Loucy (cell line): Measurements from ENCODE around the gene PAM16.
A peak's percentile ranks its signal among the peaks of the same experiment; 100 is the strongest.

Experiments
- H2AFZ ChIP-seq: fragments of 200-600 bp; sonication (generic); 2 replicates; pipeline ENCODE4 v1.6.0; 2016; ENCODE audit warnings: antibody characterized with exemption, mild to moderate bottlenecking, low read length, moderate library complexity
- H3F3A ChIP-seq: fragments of 200-600 bp; 2 replicates; pipeline ENCODE4 v1.6.0; 2016; ENCODE audit warnings: antibody characterized with exemption, low read depth, mild to moderate bottlenecking
- H3K27me3 ChIP-seq: fragments of 200-600 bp; sonication (generic); 2 replicates; pipeline ENCODE4 v1.6.1; 2014; ENCODE audit warnings: low read length, mild to moderate bottlenecking; ENCODE audit not compliant: insufficient read depth, poor library complexity, severe bottlenecking
- H3K36me3 ChIP-seq: fragments of 200-600 bp; sonication (generic); 2 replicates; pipeline ENCODE4 v1.6.1; 2016; ENCODE audit warnings: low read length; ENCODE audit not compliant: insufficient read depth
- H3K4me1 ChIP-seq: fragments of 200-600 bp; sonication (generic); 2 replicates; pipeline ENCODE4 v1.5.1; 2014; ENCODE audit warnings: low read length, mild to moderate bottlenecking; ENCODE audit not compliant: insufficient read depth, poor library complexity, severe bottlenecking
- H3K4me2 ChIP-seq: fragments of 200-600 bp; sonication (generic); 2 replicates; pipeline ENCODE4 v1.6.0; 2014; ENCODE audit warnings: antibody characterized with exemption, low read length, low read depth, mild to moderate bottlenecking; ENCODE audit not compliant: poor library complexity, severe bottlenecking
- H3K4me3 ChIP-seq: fragments of 200-600 bp; sonication (generic); 2 replicates; pipeline ENCODE4 v1.5.1; 2014; ENCODE audit warnings: low read length, mild to moderate bottlenecking, mixed read lengths; ENCODE audit not compliant: poor library complexity, severe bottlenecking
- H3K79me2 ChIP-seq: fragments of 200-600 bp; sonication (generic); 2 replicates; pipeline ENCODE4 v1.6.1; 2014; ENCODE audit warnings: low read length; ENCODE audit not compliant: insufficient read depth
- H3K9ac ChIP-seq: fragments of 200-600 bp; sonication (generic); 2 replicates; pipeline ENCODE4 v1.6.0; 2014; ENCODE audit warnings: mild to moderate bottlenecking, low read depth, low read length, moderate library complexity; ENCODE audit not compliant: poor library complexity, severe bottlenecking
- H3K9me2 ChIP-seq: fragments of 200-600 bp; sonication (generic); replicated peaks from 2 replicates; pipeline ENCODE4 v1.6.1; 2016; ENCODE audit warnings: low read depth, low read length, mixed read lengths
- H3K9me3 ChIP-seq: fragments of 200-600 bp; sonication (generic); 2 replicates; pipeline ENCODE4 v1.6.1; 2014; ENCODE audit warnings: mild to moderate bottlenecking, antibody characterized with exemption, low read length, low read depth; ENCODE audit not compliant: insufficient read depth
- H4K20me1 ChIP-seq: fragments of 200-600 bp; sonication (generic); 2 replicates; pipeline ENCODE4 v1.6.0; 2014; ENCODE audit warnings: antibody characterized with exemption, low read length, mild to moderate bottlenecking; ENCODE audit not compliant: insufficient read depth, poor library complexity, severe bottlenecking
- EZH2phosphoT487 ChIP-seq: fragments of 200-600 bp; IDR thresholded peaks from 2 replicates; pipeline ENCODE4 v1.6.1; 2018; ENCODE audit warnings: antibody characterized with exemption, mild to moderate bottlenecking, moderate library complexity, borderline replicate concordance
- TF ChIP-seq, protein P1 (sequence below): fragments of 200-600 bp; sonication (generic); conservative IDR thresholded peaks from 2 replicates; pipeline ENCODE4 v1.5.1; 2014; ENCODE audit warnings: mild to moderate bottlenecking, antibody characterized with exemption, low read length

PAM16 gene

DNA sequence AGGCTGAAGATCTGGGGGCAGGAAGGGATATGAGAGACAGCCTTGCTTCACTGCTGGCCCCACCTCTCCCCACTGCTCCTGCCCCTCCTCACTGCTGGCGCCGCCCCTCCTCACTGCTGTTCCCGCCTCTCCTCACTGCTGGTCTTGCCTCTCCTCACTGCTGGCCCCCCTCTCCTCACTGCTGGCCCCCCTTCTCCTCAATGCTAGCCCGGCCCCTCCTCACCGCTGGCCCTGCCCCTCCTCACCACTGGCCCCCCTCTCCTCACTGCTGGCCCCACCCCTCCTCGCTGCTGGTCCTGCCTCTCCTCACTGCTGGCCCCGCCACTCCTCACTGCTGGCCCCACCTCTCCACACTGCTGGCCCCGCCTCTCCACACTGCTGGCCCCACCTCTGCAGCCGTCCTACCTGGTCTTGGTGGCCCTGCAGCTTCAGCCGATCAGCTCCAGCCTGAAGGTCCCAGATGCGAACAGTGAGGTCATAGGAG is 9.5 kb upstream of the PAM16 start:
- Histone ChIP-seq H3K4me2 (no peak overlapping the region), H3K4me1 (no peaks in the 10 kb centered on the region), H3F3A (no peaks in the 10 kb centered on the region), H3K27me3 (no peaks in the 10 kb centered on the region), H4K20me1 (no peaks in the 10 kb centered on the region), H3K36me3 (peaks cover 8% of the 10 kb centered on the region; the same call in 1 of the 2 replicates), H3K79me2 (no peaks in the 10 kb centered on the region), H3K9me2 (no peaks in the 10 kb centered on the region), H3K9me3 (no peaks in the 10 kb centered on the region), H2AFZ (no peak overlapping the region), H3K9ac (no peak overlapping the region), H3K4me3 (no peak overlapping the region)
- TF ChIP-seq, protein P1, sequence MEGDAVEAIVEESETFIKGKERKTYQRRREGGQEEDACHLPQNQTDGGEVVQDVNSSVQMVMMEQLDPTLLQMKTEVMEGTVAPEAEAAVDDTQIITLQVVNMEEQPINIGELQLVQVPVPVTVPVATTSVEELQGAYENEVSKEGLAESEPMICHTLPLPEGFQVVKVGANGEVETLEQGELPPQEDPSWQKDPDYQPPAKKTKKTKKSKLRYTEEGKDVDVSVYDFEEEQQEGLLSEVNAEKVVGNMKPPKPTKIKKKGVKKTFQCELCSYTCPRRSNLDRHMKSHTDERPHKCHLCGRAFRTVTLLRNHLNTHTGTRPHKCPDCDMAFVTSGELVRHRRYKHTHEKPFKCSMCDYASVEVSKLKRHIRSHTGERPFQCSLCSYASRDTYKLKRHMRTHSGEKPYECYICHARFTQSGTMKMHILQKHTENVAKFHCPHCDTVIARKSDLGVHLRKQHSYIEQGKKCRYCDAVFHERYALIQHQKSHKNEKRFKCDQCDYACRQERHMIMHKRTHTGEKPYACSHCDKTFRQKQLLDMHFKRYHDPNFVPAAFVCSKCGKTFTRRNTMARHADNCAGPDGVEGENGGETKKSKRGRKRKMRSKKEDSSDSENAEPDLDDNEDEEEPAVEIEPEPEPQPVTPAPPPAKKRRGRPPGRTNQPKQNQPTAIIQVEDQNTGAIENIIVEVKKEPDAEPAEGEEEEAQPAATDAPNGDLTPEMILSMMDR: no peak
- TF ChIP-seq EZH2phosphoT487: no peak

DNA sequence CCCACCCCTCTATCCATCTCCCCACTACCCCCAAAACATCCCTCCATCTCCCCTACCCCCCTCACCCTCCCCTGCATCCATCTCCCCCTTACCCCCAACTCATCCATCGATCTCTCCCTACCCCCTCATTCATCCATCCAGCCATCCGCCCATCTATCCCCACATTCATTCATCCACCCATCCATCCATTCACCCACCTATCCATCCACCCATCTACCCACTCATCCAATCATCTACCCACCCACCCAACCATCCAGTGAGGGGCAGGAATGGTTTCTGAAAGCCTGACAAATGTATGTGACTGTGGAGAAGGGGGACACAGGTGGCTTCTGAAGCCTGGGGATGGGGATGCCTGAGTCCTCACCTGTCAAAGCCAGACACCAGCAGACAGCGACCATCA is 8.8 kb upstream of the PAM16 start:
- no peak overlapping the region for H3K4me3 ChIP-seq
- no peaks in the 10 kb centered on the region for H3K79me2 ChIP-seq
- peaks cover 6% of the 10 kb centered on the region; the same call in 1 of the 2 replicates for H3K36me3 ChIP-seq
- no peaks in the 10 kb centered on the region for H3K27me3 ChIP-seq
- H3K9ac ChIP-seq: no peak overlapping the region
- H2AFZ ChIP-seq: no peak overlapping the region
- no peaks in the 10 kb centered on the region for H3K4me1 ChIP-seq
- no peaks in the 10 kb centered on the region for H3K9me3 ChIP-seq
- H4K20me1 ChIP-seq: no peaks in the 10 kb centered on the region
- no peaks in the 10 kb centered on the region for H3K9me2 ChIP-seq
- H3K4me2 ChIP-seq: no peak overlapping the region
- H3F3A ChIP-seq: no peaks in the 10 kb centered on the region
- TF ChIP-seq EZH2phosphoT487: no peak
- TF ChIP-seq, protein P1: no peak

DNA sequence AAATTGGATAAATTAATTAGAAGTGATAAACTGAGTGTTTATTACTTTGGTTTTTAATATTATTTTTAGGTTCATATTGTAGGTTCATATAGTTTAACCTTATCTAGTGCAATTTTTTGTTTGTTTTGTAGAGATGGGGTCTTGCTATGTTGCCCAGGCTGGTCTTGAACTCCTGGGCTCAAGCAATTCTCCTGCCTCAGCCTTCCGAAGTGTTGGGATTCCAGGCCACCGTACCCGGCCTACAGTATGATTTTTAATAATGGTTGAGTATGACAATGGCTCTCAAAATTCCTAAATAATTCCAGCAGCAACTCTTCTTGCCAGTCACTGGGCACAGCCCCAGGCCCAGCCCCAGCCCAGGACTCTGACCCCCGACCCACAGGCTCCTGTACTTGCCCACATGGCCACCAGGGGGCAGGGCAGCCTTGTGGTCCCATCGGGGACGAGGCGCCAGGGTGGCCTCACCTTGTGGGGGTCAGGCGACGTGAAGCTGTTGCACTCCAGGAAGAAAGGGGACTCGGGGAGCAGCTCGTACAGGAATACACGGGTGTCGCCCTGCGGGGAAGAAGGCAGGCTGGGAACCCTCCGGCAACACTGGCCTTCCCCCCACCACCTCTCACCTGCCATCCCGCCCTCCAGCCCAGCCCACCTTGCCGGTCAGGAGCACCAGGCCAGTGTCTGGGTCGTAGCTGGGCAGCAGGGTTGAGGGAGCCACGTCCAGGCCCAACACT is 7.9 kb upstream of the PAM16 start:
- no peaks in the 10 kb centered on the region for H3K27me3 ChIP-seq
- no peak overlapping the region for H3K4me3 ChIP-seq
- H3F3A ChIP-seq: no peaks in the 10 kb centered on the region
- no peaks in the 10 kb centered on the region for H4K20me1 ChIP-seq
- TF ChIP-seq, protein P1: peak; percentile 64
- no peak for TF ChIP-seq EZH2phosphoT487
- no peaks in the 10 kb centered on the region for H3K79me2 ChIP-seq
- no peaks in the 10 kb centered on the region for H3K4me1 ChIP-seq
- no peak overlapping the region for H3K9ac ChIP-seq
- peaks cover 4% of the 10 kb centered on the region; the same call in 1 of the 2 replicates for H3K36me3 ChIP-seq
- H3K9me3 ChIP-seq: no peaks in the 10 kb centered on the region
- no peak overlapping the region for H2AFZ ChIP-seq
- H3K4me2 ChIP-seq: no peak overlapping the region
- H3K9me2 ChIP-seq: no peaks in the 10 kb centered on the region
